Measurements from ENCODE around the gene IGDCC3.

DNA sequence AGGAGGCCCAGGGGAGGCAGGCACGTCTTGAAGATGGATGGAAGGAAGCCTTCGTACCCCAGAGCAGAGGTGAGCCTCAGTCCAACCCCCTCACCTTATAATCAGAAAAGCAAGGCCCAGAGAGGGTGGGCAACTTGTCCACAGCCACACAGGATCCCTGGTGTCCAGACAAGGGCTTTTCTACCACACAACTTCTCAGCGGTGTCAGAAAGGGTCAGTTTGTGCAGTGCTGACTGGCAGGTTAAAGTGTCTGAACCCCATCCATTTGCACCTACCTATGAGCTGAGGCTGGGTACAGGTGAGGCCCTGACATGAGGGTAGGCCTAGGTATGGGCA lies 8.6 kb downstream of the IGDCC3 start:
- TF ChIP-seq, protein P1, sequence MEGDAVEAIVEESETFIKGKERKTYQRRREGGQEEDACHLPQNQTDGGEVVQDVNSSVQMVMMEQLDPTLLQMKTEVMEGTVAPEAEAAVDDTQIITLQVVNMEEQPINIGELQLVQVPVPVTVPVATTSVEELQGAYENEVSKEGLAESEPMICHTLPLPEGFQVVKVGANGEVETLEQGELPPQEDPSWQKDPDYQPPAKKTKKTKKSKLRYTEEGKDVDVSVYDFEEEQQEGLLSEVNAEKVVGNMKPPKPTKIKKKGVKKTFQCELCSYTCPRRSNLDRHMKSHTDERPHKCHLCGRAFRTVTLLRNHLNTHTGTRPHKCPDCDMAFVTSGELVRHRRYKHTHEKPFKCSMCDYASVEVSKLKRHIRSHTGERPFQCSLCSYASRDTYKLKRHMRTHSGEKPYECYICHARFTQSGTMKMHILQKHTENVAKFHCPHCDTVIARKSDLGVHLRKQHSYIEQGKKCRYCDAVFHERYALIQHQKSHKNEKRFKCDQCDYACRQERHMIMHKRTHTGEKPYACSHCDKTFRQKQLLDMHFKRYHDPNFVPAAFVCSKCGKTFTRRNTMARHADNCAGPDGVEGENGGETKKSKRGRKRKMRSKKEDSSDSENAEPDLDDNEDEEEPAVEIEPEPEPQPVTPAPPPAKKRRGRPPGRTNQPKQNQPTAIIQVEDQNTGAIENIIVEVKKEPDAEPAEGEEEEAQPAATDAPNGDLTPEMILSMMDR (IDR thresholded peaks at IDR 0.05), result no peak
- no peak for TF ChIP-seq POLR2A (IDR thresholded peaks at IDR 0.05)
- TF ChIP-seq EP300 (IDR thresholded peaks at IDR 0.05), result no peak

All from tibial nerve (tissue), 4 donors.